Activated T-cell treated with anti-CD3 and anti-CD28 coated beads, Interleukin-2, amount 50 U/mL, for 1 hour (primary cell): ENCODE results near the gene GRID2.

Experiments used
- DNase-seq: peaks from one replicate; pipeline ENCODE4 v3.0.0-alpha.2; 2020

GRID2 gene

GRCh38 chr4:92988301-92988700 lies 684.5 kb downstream of the GRID2 start:
- DNase-seq = no peak

DNA sequence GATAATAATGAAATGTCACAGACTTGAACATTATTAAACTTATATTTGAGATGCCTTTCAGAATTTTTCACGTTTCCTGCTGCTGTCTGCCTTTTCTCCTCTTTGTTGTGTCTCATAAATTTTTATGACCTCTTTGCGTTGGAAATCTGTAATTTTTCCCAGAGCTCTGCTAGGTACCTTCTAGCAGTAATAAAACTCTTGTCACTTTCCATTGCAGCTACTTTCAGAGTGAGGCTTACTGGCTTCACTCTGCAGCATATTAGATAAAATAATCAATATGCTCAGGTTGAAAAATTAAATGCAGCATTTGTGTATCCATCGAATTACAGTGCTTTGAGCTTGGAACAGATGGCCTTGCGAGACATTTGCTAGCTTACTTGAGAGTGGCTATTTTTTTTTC lies 689.0 kb downstream of the GRID2 start:
- DNase-seq = no peak

GRCh38 chr4:92994727-92995126 lies 691.0 kb downstream of the GRID2 start:
- no peak for DNase-seq

GRCh38 chr4:92996533-92996932 lies 692.8 kb downstream of the GRID2 start:
- no peak for DNase-seq

DNA sequence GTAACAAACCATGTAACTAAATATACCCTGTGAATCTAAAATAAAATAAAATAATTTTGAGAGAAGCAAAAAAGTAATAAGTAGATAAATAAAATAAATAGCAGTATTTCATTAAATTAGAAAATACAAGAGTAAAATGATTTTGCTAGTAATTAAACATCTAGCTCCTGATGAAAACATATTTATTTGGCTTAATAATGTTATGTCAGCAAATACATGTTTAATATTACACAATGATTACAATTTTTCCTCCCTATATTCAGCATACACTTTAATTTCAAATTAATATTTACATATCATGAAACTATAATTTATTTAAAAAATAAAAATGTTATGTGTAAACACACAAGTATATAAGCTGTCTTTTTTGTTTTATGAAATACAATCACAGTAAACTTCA lies 697.1 kb downstream of the GRID2 start:
- no peak for DNase-seq

DNA sequence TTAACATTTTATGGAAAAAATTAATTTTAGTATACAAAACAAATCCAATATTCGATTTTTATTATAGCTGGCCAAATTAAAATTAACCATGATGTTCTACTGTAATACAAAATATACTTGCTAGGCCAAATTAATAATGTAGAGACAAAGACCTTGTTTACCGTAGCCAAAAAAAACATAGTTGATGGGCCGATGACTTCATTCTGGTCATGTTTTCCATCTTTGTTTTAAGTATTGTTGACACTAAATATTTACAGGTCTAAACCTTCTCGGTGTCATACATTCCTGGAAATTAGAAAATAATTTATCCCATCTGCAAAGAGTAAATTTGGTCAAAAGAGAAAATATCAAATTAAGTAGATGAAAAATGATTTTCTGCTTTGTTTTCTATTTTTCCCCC lies 698.5 kb downstream of the GRID2 start:
- DNase-seq = no peak

DNA sequence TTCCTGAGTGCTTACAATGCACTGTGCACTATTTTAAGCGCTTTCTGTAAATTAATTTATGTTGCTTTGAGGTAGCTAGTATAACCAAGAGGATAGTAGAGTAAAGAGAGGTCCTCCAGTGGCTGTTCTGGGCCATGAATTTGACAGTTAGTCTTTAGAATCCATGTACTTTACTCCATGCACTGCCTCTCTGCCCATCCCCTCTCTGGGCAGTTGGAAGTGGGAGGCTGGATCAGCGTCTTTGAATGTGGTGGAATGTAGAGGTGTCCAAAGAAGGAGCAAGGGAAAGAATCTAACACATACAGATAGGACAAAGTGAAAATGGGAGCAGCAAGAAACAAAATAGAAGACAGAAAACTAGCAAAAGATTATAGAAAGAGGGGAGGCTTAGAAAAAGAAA lies 712.6 kb downstream of the GRID2 start:
- DNase-seq = no peak

DNA sequence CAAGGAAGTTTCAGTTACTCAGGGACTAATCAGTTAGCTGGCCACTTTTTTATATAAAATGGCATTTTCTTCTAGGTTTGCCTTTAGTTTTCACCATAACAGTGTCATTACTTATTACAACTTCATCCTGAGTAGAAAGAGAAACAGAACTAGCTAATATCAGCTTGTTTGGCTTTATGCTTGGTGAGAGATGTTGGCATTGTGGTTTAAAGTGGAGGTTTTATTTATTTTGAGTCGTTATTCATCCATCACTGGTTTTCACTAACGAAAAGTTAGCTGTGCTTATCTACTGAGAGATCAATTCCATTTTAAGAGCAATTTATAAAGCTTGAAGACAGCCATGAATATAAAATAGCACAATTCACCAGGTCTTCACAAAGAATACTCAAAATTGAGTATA lies 714.5 kb downstream of the GRID2 start:
- DNase-seq = no peak

DNA sequence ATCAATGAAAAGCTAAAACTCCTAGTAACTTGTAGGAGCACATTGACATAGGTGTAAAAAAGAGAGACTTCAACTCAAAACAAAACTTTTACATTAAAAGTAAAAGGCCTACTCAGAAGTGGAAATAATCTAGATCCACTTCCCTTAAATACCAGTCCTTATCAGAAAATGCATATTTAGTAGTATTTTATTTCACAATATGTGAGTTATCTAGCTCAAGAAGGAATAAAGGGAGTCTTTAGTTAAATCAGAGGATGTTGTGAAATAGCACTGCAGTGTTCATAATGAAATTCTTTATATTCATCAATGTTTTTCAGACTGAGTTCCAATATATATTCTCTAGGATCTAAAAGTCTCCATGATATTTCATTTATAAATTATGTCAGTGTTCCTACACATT lies 715.0 kb downstream of the GRID2 start:
- no peak for DNase-seq

DNA sequence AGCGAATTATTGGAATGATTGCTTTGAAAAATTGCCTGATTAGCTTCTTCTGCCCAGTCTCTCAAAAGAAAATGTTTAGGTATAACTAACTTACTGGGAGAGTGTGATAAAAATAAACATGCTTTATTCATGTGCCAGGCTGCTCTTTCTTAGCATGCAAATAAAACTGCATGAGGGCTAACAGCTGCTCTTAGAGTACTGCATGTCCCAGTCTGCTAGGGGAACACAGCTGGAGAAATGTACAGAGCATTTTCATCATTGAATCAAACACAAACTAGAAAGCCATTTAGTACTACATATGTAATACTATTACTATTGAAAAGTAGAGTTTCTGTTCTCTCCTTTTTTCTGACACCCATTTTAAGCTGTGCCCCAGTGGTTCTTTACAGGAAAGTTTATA lies 726.0 kb downstream of the GRID2 start:
- no peak for DNase-seq

DNA sequence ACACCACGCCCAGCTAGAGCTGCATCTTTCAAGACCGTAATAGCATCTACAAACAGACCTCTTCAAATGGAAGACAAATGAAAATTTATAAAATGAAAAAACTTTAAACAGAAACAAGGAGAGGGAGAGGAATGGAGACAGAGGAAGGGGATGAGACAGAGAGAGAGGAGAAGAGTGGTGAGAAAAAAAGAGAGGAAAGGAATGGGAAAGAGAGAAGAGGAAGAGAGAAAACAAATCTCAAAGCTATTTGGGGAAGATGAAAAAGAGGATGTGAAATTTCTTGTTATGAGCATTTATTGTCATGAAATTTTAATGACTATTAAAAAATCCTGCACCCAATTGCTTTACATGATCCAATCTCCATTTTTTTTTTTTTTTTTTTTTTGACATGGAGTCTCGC lies 726.9 kb downstream of the GRID2 start:
- no peak for DNase-seq

DNA sequence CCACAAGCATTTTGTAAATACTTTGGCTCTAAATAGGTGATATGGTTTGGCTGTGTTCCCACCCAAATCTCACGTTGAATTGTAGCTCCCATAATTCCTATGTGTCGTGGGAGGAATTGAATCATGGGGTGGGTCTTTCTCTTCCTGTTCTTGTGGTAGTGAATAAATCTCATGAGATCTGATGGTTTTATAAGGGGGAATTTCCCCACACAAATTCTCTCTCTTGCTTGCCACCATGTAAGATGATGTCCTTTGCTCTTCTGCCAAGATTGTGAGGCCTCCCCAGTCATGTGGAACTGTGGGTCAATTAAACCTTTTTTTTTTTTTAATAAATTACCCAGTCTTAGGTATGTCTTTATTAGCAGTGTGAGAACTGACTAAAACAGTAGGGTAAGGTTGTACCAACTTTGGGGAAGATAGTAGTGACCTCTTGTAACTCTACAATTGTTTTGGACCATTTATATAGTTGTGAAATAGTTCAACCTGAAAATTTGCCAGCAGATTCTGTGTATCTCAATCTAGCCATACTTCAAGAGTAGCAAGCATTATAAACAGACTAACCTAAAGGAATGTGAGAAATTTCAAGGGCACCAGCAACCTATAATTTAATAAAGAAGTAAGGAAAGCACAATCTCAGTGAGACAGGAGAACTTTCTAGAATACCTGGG lies 727.8 kb downstream of the GRID2 start:
- DNase-seq = no peak

GRCh38 chr4:93042746-93043145 lies 739.0 kb downstream of the GRID2 start:
- DNase-seq = no peak

GRCh38 chr4:93053140-93053539 lies 749.4 kb downstream of the GRID2 start:
- no peak for DNase-seq

DNA sequence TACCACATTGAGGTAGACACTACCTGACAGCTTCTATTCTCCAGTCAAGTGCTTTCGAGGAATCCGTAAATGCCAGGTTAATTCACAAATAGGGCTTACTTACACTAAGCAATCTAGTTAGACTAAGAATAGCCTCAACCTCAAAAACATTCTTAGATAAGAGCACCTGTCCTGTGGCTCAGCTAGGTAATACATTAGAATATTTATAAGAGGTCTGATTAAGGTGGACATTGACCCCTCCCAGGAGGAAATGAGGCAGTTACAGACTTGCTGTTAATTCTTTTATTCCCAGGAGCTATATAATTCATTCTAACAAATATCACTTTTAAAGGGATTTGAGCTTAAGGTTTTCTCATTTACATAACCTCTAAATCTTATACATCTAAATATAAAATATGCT lies 758.1 kb downstream of the GRID2 start:
- DNase-seq = no peak

DNA sequence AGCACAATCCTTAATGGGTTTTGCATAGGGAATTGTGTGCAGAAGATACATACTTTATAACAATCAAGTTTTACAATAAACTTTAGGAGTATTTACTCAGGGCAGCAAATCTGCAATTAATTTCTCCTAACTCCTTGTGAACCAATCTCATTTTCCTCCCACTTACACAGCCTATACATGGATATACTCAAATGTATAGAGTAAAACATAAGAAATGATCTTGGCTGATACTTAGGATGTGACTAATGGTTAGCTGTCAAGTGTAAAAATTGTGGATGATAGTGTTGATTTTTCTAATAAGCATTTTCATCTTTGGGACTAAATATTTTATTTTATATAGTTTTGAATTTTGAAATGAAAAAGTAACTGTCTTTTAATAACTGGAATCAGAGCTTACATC lies 759.6 kb downstream of the GRID2 start:
- no peak for DNase-seq

- no peak for DNase-seq
Observed at GRCh38 chr4:93065790-93066189, 762.0 kb downstream of the GRID2 start.

GRCh38 chr4:93066749-93067148 lies 763.0 kb downstream of the GRID2 start:
- no peak for DNase-seq

DNA sequence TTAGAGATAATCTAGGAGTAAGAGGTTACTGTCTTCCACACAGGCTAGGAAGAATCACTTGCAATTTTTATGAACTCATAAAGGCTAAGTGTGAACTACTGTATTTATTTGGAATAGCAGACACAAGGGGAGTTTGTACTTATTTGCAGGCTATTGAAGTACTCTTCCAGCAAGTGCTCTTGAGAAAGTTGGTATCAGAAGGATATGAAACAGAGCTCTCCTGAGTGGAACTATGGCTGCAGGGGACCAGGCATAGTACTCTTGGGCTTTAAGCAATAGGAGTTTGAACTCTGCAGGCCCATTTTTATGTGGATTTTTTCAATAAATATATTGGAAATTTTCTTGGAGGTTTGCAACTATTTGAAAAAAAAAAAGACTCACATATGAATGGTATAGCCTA lies 768.5 kb downstream of the GRID2 start:
- no peak for DNase-seq

DNA sequence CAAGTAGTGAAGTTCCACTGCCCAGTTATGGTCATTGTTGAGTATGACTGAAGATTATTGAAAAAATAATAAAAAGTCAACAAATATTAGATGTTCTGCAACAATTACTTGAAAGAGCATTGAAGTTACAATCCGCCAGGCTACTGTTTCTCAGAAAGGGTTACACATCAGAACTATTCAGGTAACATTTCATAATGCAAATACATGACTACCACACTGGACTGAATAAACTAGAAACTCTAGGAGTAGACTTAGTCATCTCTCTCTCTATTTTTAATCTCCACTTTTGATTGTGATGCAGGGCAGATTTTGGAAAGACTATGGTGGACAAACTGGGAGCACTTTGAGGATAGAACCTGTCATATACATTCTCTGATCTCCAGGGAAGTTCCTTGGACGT lies 776.5 kb downstream of the GRID2 start:
- no peak for DNase-seq

- DNase-seq = no peak
Observed at GRCh38 chr4:93084599-93085305, 781.0 kb downstream of the GRID2 start.

- DNase-seq = no peak
Observed at GRCh38 chr4:93086356-93086755, 782.6 kb downstream of the GRID2 start.

GRCh38 chr4:93092765-93093164 lies 789.0 kb downstream of the GRID2 start:
- DNase-seq = no peak

GRCh38 chr4:93103042-93103441 lies 799.3 kb downstream of the GRID2 start:
- DNase-seq = no peak

- no peak for DNase-seq
Observed at GRCh38 chr4:93116624-93117023, 812.9 kb downstream of the GRID2 start.
